Measurements from ENCODE around the gene KIF12.

Gene KIF12

GRCh38 chr9:114070188-114071103 lies 28.6 kb downstream of the KIF12 start:
- DNase-seq (ENCODE audit: low read depth in 1 of 2, low spot score in 1 of 2), result no peak

- DNase-seq (ENCODE audit: low read depth in 1 of 2, low spot score in 1 of 2), result no peak
Observed at GRCh38 chr9:114069476-114070187, 29.5 kb downstream of the KIF12 start.

DNA sequence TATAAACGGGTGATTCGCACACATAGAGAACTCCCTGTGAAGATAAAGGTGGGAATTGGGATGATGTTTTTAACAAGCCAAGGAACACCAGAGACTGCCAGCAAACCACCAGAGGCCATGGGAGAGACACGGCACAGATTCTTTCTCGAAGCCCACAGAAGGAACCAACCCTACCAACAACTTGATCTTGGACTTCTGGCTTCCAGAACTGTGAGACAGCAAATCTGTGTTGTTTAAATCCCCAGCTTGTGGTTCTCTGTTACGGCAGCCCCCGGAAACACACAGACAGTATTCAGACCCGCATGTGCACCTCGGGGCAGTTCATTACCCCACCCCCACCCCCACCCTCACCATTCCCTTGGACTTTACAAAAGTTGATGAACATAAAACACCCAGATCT lies 33.8 kb downstream of the KIF12 start:
- DNase-seq (ENCODE audit: low read depth in 1 of 2, low spot score in 1 of 2), result no peak

GRCh38 chr9:114061830-114062474 lies 37.1 kb downstream of the KIF12 start:
- no peak for DNase-seq (ENCODE audit: low read depth in 1 of 2, low spot score in 1 of 2)

- no peak for DNase-seq (ENCODE audit: low read depth in 1 of 2, low spot score in 1 of 2)
Observed at GRCh38 chr9:114061292-114061691, 37.8 kb downstream of the KIF12 start.

DNA sequence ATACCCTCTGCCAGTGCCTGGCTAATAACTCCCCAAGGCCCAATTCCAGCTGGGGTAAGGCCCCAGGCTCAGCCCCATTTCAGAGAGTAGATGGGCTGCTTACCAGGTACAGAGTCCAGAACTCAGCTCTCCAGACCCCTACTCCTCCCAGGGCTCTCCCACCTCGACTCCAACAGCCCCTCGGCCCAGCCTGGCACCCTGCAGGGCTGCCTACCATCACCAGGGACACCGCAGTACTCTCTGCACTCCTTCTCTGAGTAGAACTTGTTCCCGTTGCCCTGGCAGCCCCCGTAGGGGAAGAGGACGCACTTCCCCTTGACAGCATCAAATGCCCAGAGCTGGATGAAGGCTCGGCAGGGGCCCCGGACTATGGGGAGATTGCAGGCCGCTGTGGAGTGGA lies 38.4 kb downstream of the KIF12 start:
- DNase-seq (ENCODE audit: low read depth in 1 of 2, low spot score in 1 of 2), result no peak

- no peak for DNase-seq (ENCODE audit: low read depth in 1 of 2, low spot score in 1 of 2)
Observed at GRCh38 chr9:114060070-114060469, 39.0 kb downstream of the KIF12 start.

GRCh38 chr9:114059047-114059803 lies 39.9 kb downstream of the KIF12 start:
- no peak for DNase-seq (ENCODE audit: low read depth in 1 of 2, low spot score in 1 of 2)

- no peak for DNase-seq (ENCODE audit: low read depth in 1 of 2, low spot score in 1 of 2)
Observed at GRCh38 chr9:114058688-114059046, 40.4 kb downstream of the KIF12 start.

GRCh38 chr9:114057161-114057885 lies 41.8 kb downstream of the KIF12 start:
- no peak for DNase-seq (ENCODE audit: low read depth in 1 of 2, low spot score in 1 of 2)

DNA sequence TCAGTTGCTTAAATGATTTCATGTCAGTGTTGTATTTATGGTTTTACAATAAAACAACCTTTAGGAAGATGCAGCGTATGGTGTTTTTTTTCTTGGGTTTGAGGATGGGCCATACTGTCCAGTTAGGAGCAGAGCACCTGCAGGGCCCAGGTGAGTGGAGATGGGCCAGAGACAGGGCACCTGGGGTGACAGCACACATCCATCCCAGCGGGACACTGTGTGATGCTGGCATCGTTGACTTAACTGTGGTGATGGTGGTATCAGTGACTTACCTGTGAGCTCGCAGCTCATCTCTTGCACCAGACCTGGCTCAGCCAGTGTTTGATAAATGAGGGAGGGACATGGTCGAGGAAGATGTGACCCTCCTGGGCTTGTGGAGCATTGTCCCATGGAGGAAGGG lies 42.6 kb downstream of the KIF12 start:
- DNase-seq (ENCODE audit: low read depth in 1 of 2, low spot score in 1 of 2), result no peak

- no peak for DNase-seq (ENCODE audit: low read depth in 1 of 2, low spot score in 1 of 2)
Observed at GRCh38 chr9:114055894-114056293, 43.2 kb downstream of the KIF12 start.

GRCh38 chr9:114055061-114055460 lies 44.0 kb downstream of the KIF12 start:
- DNase-seq (ENCODE audit: low read depth in 1 of 2, low spot score in 1 of 2), result no peak

DNA sequence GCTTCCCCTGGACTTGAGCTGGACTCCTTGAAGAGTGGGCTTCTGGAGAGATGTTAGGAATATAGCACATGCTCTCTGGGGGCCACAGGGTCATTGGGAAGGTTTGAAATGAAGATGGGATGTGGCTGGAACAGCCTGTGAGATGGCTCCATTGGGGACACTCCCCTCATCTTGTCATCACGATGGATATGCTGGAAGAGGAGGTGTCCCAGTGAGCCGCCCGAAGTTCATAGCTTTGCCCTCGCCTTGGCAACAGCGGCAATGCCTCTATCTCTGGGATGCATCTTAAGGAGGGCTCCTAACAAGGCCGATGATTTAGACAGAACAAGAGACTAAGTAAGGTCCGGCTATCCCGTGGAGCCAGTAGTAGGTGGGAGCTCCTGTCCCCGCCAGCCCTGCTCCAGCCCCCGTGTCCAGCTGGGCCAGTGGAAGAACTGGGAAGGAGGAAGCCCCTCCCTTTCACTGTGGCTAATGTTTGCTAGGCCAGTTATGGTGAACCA lies 44.9 kb downstream of the KIF12 start:
- DNase-seq (ENCODE audit: low read depth in 1 of 2, low spot score in 1 of 2), result no peak

- no peak for DNase-seq (ENCODE audit: low read depth in 1 of 2, low spot score in 1 of 2)
Observed at GRCh38 chr9:114053246-114054005, 45.7 kb downstream of the KIF12 start.

DNA sequence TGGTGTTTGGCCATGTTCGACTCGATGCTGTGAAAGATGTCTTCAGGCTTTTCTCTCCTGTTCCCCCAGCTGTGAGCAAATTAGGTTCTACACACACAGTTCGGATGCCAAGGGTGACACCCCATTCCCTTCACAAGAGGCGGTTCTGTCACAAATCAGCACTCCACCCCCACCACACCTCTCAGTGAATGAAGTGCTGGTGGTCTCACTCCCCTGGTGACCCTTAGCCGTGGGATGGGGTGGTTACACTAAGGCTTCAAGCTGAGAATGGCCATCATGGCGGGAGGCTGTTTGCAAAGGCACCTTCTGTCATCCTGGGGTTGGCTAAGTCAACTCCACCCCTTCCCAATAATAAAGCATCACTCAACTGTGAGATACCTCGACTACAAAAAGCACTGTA lies 47.4 kb downstream of the KIF12 start:
- no peak for DNase-seq (ENCODE audit: low read depth in 1 of 2, low spot score in 1 of 2)

DNA sequence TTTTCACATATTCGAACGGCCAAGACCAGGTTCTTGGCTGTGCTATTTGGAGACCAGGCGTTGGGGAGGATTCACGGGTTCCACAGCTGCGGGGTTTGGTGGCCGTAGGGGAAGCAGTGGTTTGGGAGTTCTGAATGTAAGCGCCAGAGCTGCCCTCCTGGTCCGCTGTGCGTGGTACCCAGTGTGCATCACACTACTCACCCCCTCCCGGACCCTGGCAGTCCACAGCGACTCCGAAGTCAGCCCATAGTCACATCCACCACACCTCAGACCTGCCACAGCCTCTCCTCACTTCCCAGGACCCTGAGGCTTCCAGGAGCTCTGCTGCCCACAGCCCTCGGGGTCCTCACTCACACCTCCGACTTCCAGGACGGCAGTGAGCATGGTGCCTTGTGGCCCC lies 47.8 kb downstream of the KIF12 start:
- DNase-seq (ENCODE audit: low read depth in 1 of 2, low spot score in 1 of 2), result no peak

DNA sequence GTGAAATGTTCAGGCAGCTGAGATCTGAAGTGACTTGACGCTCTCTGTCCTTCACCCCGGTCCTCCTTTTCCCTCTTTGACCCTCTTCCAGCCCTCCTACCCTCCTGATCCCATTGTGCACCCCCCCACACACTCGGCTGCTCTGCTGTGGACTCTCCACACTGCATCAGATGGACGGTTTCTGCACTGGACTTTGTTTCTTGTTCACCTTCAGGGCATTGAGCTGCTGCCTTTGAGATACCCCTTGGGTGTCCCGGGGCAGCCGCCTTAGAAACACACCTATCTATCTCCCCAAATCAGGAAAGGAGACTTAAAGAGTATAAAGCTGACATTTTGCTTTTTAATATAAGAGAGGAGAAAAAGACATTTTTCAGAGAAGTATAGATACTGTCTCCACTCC lies 48.4 kb downstream of the KIF12 start:
- DNase-seq (ENCODE audit: low read depth in 1 of 2, low spot score in 1 of 2), result no peak

DNA sequence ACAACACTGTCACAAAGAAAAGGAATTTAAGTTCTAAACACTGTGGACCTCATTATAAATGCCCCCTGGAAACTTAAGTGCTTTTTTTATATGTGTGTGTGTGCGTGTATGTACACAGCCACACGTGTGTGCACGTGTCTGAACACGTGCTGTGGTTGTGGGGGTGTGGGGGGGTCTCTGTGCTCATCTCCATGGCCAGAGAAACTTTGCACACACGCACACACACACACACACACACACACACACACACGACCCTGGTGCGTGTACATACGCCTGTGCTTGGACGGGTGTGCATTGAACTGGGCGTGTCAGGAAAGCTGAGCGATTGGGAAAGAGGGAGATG lies 48.9 kb downstream of the KIF12 start:
- no peak for DNase-seq (ENCODE audit: low read depth in 1 of 2, low spot score in 1 of 2)

All from activated CD4-positive, alpha-beta T cell treated with anti-CD3 and anti-CD28 coated beads, Interleukin-2, amount 50 U/mL, for 24 hours (primary cell).